Measurements from ENCODE around the gene XXYLT1.
"Not testable (repeated sequence)": the region's sequence is repeated elsewhere in the genome, so short reads cannot be mapped to it uniquely, and the experiment has no call there.

The XXYLT1 gene

GRCh38 chr3:195107031-195107430, 163.9 kb downstream of the XXYLT1 start:
- not testable (repeated sequence) for DNase-seq

GRCh38 chr3:195106418-195106906, 164.5 kb downstream of the XXYLT1 start:
- DNase-seq, result peak; percentile 65 to 68

- DNase-seq, result no peak
These were observed 165.0 kb downstream of the XXYLT1 start for GRCh38 chr3:195105841-195106417.

GRCh38 chr3:195105389-195105788, 165.6 kb downstream of the XXYLT1 start:
- DNase-seq, result no peak

GRCh38 chr3:195104340-195104739, 166.6 kb downstream of the XXYLT1 start:
- no peak for DNase-seq

GRCh38 chr3:195103623-195104022, 167.3 kb downstream of the XXYLT1 start:
- no peak for DNase-seq

GRCh38 chr3:195102609-195103467, 168.1 kb downstream of the XXYLT1 start:
- no peak for DNase-seq

GRCh38 chr3:195101927-195102608, 168.9 kb downstream of the XXYLT1 start:
- DNase-seq, result no peak

GRCh38 chr3:195101001-195101583, 169.9 kb downstream of the XXYLT1 start:
- DNase-seq, result peak in 1 of 2 experiments; percentile 14

- DNase-seq, result no peak
These were observed 170.8 kb downstream of the XXYLT1 start for GRCh38 chr3:195099951-195100785.

GRCh38 chr3:195098741-195099525, 172.0 kb downstream of the XXYLT1 start:
- no peak for DNase-seq

GRCh38 chr3:195097331-195098255, 173.4 kb downstream of the XXYLT1 start:
- no peak for DNase-seq

- no peak for DNase-seq
These were observed 174.3 kb downstream of the XXYLT1 start for GRCh38 chr3:195096484-195097330.

- DNase-seq, result no peak
These were observed 174.9 kb downstream of the XXYLT1 start for GRCh38 chr3:195096053-195096452.

- DNase-seq, result no peak
These were observed 175.3 kb downstream of the XXYLT1 start for GRCh38 chr3:195095704-195096036.

GRCh38 chr3:195095035-195095703, 175.8 kb downstream of the XXYLT1 start:
- DNase-seq, result no peak

GRCh38 chr3:195094191-195094921, 176.6 kb downstream of the XXYLT1 start:
- no peak for DNase-seq

GRCh38 chr3:195093731-195094130, 177.2 kb downstream of the XXYLT1 start:
- DNase-seq, result no peak

Measured in NCI-H2081 (cell line).